ENCODE results near the gene ECT2L.

Gene ECT2L

GRCh38 chr6:138818496-138819194 lies 22.8 kb downstream of the ECT2L start:
- no peaks in the 10 kb centered on the region for H3K79me2 ChIP-seq (ENCODE audit: insufficient read depth, low read length)
- H3K9ac ChIP-seq (ENCODE audit: low read length): 0 out of 2 replicates have a peak overlapping the region, but pooled peaks have one; percentile 7
- H3K27ac ChIP-seq (ENCODE audit: low read depth, low read length, poor library complexity, severe bottlenecking): peak overlapping the region; percentile 34
- H3F3A ChIP-seq (ENCODE audit: insufficient read depth, low read length): no peaks in the 10 kb centered on the region
- H3K36me3 ChIP-seq (ENCODE audit: insufficient read depth, low read length): no peaks in the 10 kb centered on the region
- H3K9me3 ChIP-seq (ENCODE audit: low read length): no peaks in the 10 kb centered on the region
- H3K4me2 ChIP-seq (ENCODE audit: low read length): peak overlapping the region; percentile 53
- H3K9me2 ChIP-seq (ENCODE audit: low read depth, low read length): no peaks in the 10 kb centered on the region
- H3K4me1 ChIP-seq (ENCODE audit: insufficient read depth, low read length, severe bottlenecking): peaks cover 38% of the 10 kb centered on the region
- H3K27me3 ChIP-seq (ENCODE audit: insufficient read depth, low read length): no peaks in the 10 kb centered on the region
- H4K20me1 ChIP-seq (ENCODE audit: insufficient read depth, low read length): no peaks in the 10 kb centered on the region
- H2AFZ ChIP-seq (ENCODE audit: low read length): peak overlapping the region; percentile 22; the same call in 1 of the 2 replicates
- TF ChIP-seq, protein P1, sequence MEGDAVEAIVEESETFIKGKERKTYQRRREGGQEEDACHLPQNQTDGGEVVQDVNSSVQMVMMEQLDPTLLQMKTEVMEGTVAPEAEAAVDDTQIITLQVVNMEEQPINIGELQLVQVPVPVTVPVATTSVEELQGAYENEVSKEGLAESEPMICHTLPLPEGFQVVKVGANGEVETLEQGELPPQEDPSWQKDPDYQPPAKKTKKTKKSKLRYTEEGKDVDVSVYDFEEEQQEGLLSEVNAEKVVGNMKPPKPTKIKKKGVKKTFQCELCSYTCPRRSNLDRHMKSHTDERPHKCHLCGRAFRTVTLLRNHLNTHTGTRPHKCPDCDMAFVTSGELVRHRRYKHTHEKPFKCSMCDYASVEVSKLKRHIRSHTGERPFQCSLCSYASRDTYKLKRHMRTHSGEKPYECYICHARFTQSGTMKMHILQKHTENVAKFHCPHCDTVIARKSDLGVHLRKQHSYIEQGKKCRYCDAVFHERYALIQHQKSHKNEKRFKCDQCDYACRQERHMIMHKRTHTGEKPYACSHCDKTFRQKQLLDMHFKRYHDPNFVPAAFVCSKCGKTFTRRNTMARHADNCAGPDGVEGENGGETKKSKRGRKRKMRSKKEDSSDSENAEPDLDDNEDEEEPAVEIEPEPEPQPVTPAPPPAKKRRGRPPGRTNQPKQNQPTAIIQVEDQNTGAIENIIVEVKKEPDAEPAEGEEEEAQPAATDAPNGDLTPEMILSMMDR (IDR thresholded peaks at IDR 0.05; ENCODE audit: low read length): no peak
- no peak for TF ChIP-seq EZH2 (IDR thresholded peaks at IDR 0.05; ENCODE audit: borderline replicate concordance, low read length)
- peak overlapping the region; percentile 32 for H3K4me3 ChIP-seq (ENCODE audit: low read depth, low read length, poor library complexity, severe bottlenecking)

GRCh38 chr6:138821519-138821918 lies 25.6 kb downstream of the ECT2L start:
- no peaks in the 10 kb centered on the region for H3K9me3 ChIP-seq (ENCODE audit: low read length)
- no peak overlapping the region; the same call in 1 of the 2 replicates for H2AFZ ChIP-seq (ENCODE audit: low read length)
- no peaks in the 10 kb centered on the region for H4K20me1 ChIP-seq (ENCODE audit: insufficient read depth, low read length)
- no peak overlapping the region for H3K9ac ChIP-seq (ENCODE audit: low read length)
- TF ChIP-seq, protein P1 (IDR thresholded peaks at IDR 0.05; ENCODE audit: low read length): no peak
- TF ChIP-seq EZH2 (IDR thresholded peaks at IDR 0.05; ENCODE audit: borderline replicate concordance, low read length): no peak
- H3K27ac ChIP-seq (ENCODE audit: low read depth, low read length, poor library complexity, severe bottlenecking): peak overlapping the region; percentile 12
- H3K27me3 ChIP-seq (ENCODE audit: insufficient read depth, low read length): no peaks in the 10 kb centered on the region
- H3K4me1 ChIP-seq (ENCODE audit: insufficient read depth, low read length, severe bottlenecking): peaks cover 44% of the 10 kb centered on the region
- H3K4me3 ChIP-seq (ENCODE audit: low read depth, low read length, poor library complexity, severe bottlenecking): no peak overlapping the region
- no peaks in the 10 kb centered on the region for H3F3A ChIP-seq (ENCODE audit: insufficient read depth, low read length)
- no peak overlapping the region for H3K4me2 ChIP-seq (ENCODE audit: low read length)
- H3K36me3 ChIP-seq (ENCODE audit: insufficient read depth, low read length): no peaks in the 10 kb centered on the region
- H3K79me2 ChIP-seq (ENCODE audit: insufficient read depth, low read length): no peaks in the 10 kb centered on the region
- no peaks in the 10 kb centered on the region for H3K9me2 ChIP-seq (ENCODE audit: low read depth, low read length)

DNA sequence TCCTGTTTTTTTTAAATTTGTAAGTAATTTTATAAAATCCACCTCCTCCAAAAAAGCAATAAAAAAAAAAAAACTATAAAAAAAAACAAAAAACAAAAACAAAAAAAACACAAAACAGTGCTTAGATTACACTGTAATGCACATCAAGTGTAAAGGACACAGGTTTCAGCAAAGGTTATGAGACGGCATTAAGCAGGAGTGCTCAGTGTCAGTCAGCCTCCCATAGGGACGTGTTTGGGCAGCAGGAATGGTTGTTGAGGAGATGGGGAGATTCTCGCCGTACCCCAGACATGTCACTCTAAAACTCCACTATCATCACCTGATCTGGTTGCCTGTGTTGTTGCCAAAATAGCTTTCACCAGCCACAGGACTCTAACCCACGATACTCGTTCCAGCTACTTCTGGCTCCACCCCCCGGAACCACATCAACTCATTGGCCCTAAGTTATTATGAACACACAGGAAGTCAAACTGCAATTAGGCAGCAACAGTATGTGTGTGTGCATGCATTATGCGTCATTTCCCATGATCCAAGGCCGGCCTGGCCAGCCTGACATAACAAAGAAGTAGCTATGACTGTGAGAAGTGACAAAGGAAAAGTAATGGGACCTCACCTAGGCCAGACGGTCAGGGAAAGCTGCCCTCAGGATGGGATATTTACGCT lies 28.7 kb downstream of the ECT2L start:
- Histone ChIP-seq H3K79me2 (ENCODE audit: insufficient read depth, low read length) (no peaks in the 10 kb centered on the region), H3K9me3 (ENCODE audit: low read length) (no peaks in the 10 kb centered on the region), H4K20me1 (ENCODE audit: insufficient read depth, low read length) (no peaks in the 10 kb centered on the region), H3K4me3 (ENCODE audit: low read depth, low read length, poor library complexity, severe bottlenecking) (no peak overlapping the region), H3K9ac (ENCODE audit: low read length) (no peak overlapping the region), H3K4me1 (ENCODE audit: insufficient read depth, low read length, severe bottlenecking) (peaks cover 23% of the 10 kb centered on the region), H2AFZ (ENCODE audit: low read length) (peak overlapping the region; percentile 83; the same call in 1 of the 2 replicates), H3F3A (ENCODE audit: insufficient read depth, low read length) (no peaks in the 10 kb centered on the region), H3K9me2 (ENCODE audit: low read depth, low read length) (no peaks in the 10 kb centered on the region), H3K4me2 (ENCODE audit: low read length) (peak overlapping the region; percentile 39; the same call in 1 of the 2 replicates), H3K27ac (ENCODE audit: low read depth, low read length, poor library complexity, severe bottlenecking) (no peak overlapping the region), H3K36me3 (ENCODE audit: insufficient read depth, low read length) (no peaks in the 10 kb centered on the region), H3K27me3 (ENCODE audit: insufficient read depth, low read length) (no peaks in the 10 kb centered on the region)
- TF ChIP-seq, protein P1 (IDR thresholded peaks at IDR 0.05; ENCODE audit: low read length): no peak
- no peak for TF ChIP-seq EZH2 (IDR thresholded peaks at IDR 0.05; ENCODE audit: borderline replicate concordance, low read length)
